K562 (cell line): ENCODE results near the gene ATXN1. TPM values are rescaled to one million over a fixed set of nuclear protein-coding genes. Genes with fewer than 3 reads are reported as not detected.

Experiments
- ATAC-seq: fragments of 200-7000 bp; cut with Tn5 transposase; 3 replicates; pipeline ENCODE4 v1.9.1; 2020; ENCODE audit warnings: moderate library complexity
- BruUV-seq: library from RNA; stranded (reverse); fragments of 400-500 nt; replicated peaks from 2 replicates; lab custom pipeline; 2021; lab: Mats Ljungman, UMichigan
- CTCF ChIA-PET: fragments of 300-600 bp; formaldehyde crosslinking; extraction: SDS; loops from one replicate; lab custom pipeline; 2021; ENCODE audit warnings: low intra/inter-chr PET ratio; lab: Yijun Ruan, JAX
- POLR2A ChIA-PET: fragments of 300-600, 350-650 bp; sonication (Branson Sonifier 250); formaldehyde crosslinking; extraction: SDS; loops from one replicate; lab custom pipeline; 2021; ENCODE audit warnings: antibody characterized with exemption, inconsistent platforms; lab: Yijun Ruan, JAX
- DNase-seq, 4 experiments: peaks; one replicate each; pipeline versions ENCODE4 v3.0.0 to v3.0.0-alpha.2; 2011 to 2018; ENCODE audit warnings: low spot score in 3 of 4, mixed read lengths in 3 of 4; ENCODE audit errors: extremely low read depth in 1 of 4
- FAIRE-seq: peaks from 2 replicates; lab custom pipeline; 2011; peaks lifted over from hg19 to GRCh38; lab: Jason Lieb, UNC
- H2AFZ ChIP-seq: 2 replicates; pipeline ENCODE4 v1.6.0; 2011; ENCODE audit warnings: low read depth, low read length, control low read depth, inconsistent platforms
- H3K27ac ChIP-seq: fragments of 200-600 bp; 3 replicates; pipeline ENCODE4 v1.8.0; 2011; ENCODE audit warnings: low read depth, mild to moderate bottlenecking, control low read depth, inconsistent platforms, low read length, moderate library complexity, mixed read lengths; ENCODE audit errors: extremely low read depth
- H3K27me3 ChIP-seq, 2 experiments: fragments of 300-600 bp in 1 of 2; 2 replicates in 1 of 2; 3 replicates in 1 of 2; pipeline versions ENCODE4 v1.6.0 to v1.8.0; 2011; ENCODE audit warnings: inconsistent platforms in 2 of 2, low read length in 2 of 2, mild to moderate bottlenecking in 1 of 2, mixed read lengths in 1 of 2, moderate library complexity in 1 of 2; ENCODE audit not compliant: control insufficient read depth in 2 of 2, insufficient read depth in 2 of 2
- H3K36me3 ChIP-seq: fragments of 300-600 bp; 3 replicates; pipeline ENCODE4 v1.8.0; 2011; ENCODE audit warnings: mild to moderate bottlenecking, low read length, inconsistent platforms; ENCODE audit not compliant: control insufficient read depth, insufficient read depth
- H3K4me1 ChIP-seq, 2 experiments: fragments of 200-600 bp in 1 of 2; replicated peaks in 1 of 2; 2 replicates in 1 of 2; 3 replicates in 1 of 2; pipeline versions ENCODE4 v1.5.1 to v1.8.0; 2011; ENCODE audit warnings: inconsistent platforms in 2 of 2, low read length in 2 of 2, mild to moderate bottlenecking in 1 of 2, mixed read lengths in 1 of 2, moderate library complexity in 1 of 2; ENCODE audit not compliant: control insufficient read depth in 2 of 2, insufficient read depth in 2 of 2
- H3K4me2 ChIP-seq: 2 replicates; pipeline ENCODE4 v1.6.1; 2011; ENCODE audit warnings: low read length, control low read depth, inconsistent platforms, mixed read lengths; ENCODE audit not compliant: insufficient read depth
- H3K4me3 ChIP-seq: fragments of 200-600 bp; sonication (generic), shearing (Covaris generic); 2 replicates; pipeline ENCODE4 v1.5.1; 2016; ENCODE audit warnings: control low read depth, inconsistent platforms
- H3K79me2 ChIP-seq: fragments of 200-600 bp; 3 replicates; pipeline ENCODE4 v1.8.0; 2011; ENCODE audit warnings: low read length, inconsistent platforms; ENCODE audit not compliant: control insufficient read depth, insufficient read depth
- H3K9ac ChIP-seq, 2 experiments: 2 replicates each; pipeline versions ENCODE4 v1.6.0 to v1.6.1; 2011; ENCODE audit warnings: low read depth in 2 of 2, low read length in 2 of 2, control low read depth in 1 of 2, inconsistent platforms in 1 of 2, mild to moderate bottlenecking in 1 of 2, mixed read lengths in 1 of 2; ENCODE audit not compliant: insufficient read depth in 1 of 2
- H3K9me1 ChIP-seq: one replicate; pipeline ENCODE4 v1.6.0; 2011; ENCODE audit warnings: inconsistent platforms, mild to moderate bottlenecking, low read length, moderate library complexity; ENCODE audit not compliant: control insufficient read depth, insufficient read depth
- H3K9me3 ChIP-seq: replicated peaks from 2 replicates; pipeline ENCODE4 v1.5.1; 2011; ENCODE audit warnings: low read depth, low read length, inconsistent platforms; ENCODE audit not compliant: control insufficient read depth, insufficient read depth
- H4K20me1 ChIP-seq: replicated peaks from 2 replicates; pipeline ENCODE4 v1.6.1; 2011; ENCODE audit warnings: low read length, inconsistent platforms, mixed read lengths; ENCODE audit not compliant: control insufficient read depth, insufficient read depth
- E2F3 ChIP-seq: fragments of 250-450 bp; sonication (Bioruptor Pico); IDR thresholded peaks from 2 replicates; pipeline ENCODE4 v1.4.0; 2020; ENCODE audit warnings: mild to moderate bottlenecking
- ZBTB1 ChIP-seq: sonication (generic); formaldehyde crosslinking; IDR thresholded peaks from 2 replicates; pipeline ENCODE4 v1.8.1; 2023; ENCODE audit warnings: missing genetic modification reagents, low read depth, mild to moderate bottlenecking, borderline replicate concordance
- ZFP91 ChIP-seq: sonication (generic); formaldehyde crosslinking; IDR thresholded peaks from 2 replicates; pipeline ENCODE4 v1.8.0; 2022; ENCODE audit warnings: mild to moderate bottlenecking, missing genetic modification reagents
- ZNF75A ChIP-seq: fragments of 450-650 bp; formaldehyde crosslinking; IDR thresholded peaks from 2 replicates; pipeline ENCODE4 v1.4.0; 2020; ENCODE audit warnings: mild to moderate bottlenecking
- WGBS: fragments of 100-300 bp; shearing (Covaris generic); methylation state at CpG from one replicate; pipeline ENCODE4 v1.1.6; 2016; ENCODE audit warnings: low coverage, mixed read lengths; ENCODE audit not compliant: insufficient coverage; ENCODE audit errors: missing lambda C conversion rate; 5-methylcytosine and 5-hydroxymethylcytosine counted together
- in situ Hi-C: fragments of 300-500 bp; cut with MboI; formaldehyde crosslinking; loops from 4 replicates; pipeline ENCODE4 v1.15.0; 2018; ENCODE audit warnings: inconsistent platforms, mixed read lengths
- intact Hi-C: fragments of 100-400 bp; cut with micrococcal nuclease; formaldehyde crosslinking; loops from 2 replicates; pipeline ENCODE4 v1.14.2; 2022
- polyA plus RNA-seq, 8 experiments: library from polyadenylated mRNA; depleted of rRNA in 4 of 8; stranded (reverse) in 5 of 8; unstranded in 3 of 8; fragments of >200 nt; fragmentation: Nextera tagmentation in 2 of 8; fragmentation: Illumina TruSeq in 1 of 8; extraction: Ambion mirVana in 2 of 8; extraction: Trizol in 1 of 8; gene quantifications; 2 replicates each; pipeline versions ENCODE4 v1.2.1 to v1.2.3, GENCODE V29; 2011 to 2014; ENCODE audit warnings: inconsistent platforms in 1 of 8, missing spikeins in 1 of 8
- total RNA-seq, 7 experiments: library from RNA; depleted of rRNA in 6 of 7; stranded (reverse); fragments of >200 nt in 6 of 7; fragmentation: Illumina TruSeq in 2 of 7; extraction: Trizol in 2 of 7; gene quantifications; 2 replicates each; pipeline versions ENCODE4 v1.2.1 to v1.2.3, GENCODE V29; 2011 to 2021; ENCODE audit warnings: low replicate concordance in 1 of 7
- TF ChIP-seq, protein P1 (sequence below): fragments of 450-650 bp; IDR thresholded peaks from 2 replicates; pipeline ENCODE4 v1.6.1; 2017; ENCODE audit warnings: mild to moderate bottlenecking, moderate library complexity

The ATXN1 gene
- total and polyA plus RNA-seq, 9 of the 15 experiments (the other 6 are each of a cell fraction or from before 2014, with no cell fraction given) = under 0.01 to 1.2 (median 0.58) TPM

DNA sequence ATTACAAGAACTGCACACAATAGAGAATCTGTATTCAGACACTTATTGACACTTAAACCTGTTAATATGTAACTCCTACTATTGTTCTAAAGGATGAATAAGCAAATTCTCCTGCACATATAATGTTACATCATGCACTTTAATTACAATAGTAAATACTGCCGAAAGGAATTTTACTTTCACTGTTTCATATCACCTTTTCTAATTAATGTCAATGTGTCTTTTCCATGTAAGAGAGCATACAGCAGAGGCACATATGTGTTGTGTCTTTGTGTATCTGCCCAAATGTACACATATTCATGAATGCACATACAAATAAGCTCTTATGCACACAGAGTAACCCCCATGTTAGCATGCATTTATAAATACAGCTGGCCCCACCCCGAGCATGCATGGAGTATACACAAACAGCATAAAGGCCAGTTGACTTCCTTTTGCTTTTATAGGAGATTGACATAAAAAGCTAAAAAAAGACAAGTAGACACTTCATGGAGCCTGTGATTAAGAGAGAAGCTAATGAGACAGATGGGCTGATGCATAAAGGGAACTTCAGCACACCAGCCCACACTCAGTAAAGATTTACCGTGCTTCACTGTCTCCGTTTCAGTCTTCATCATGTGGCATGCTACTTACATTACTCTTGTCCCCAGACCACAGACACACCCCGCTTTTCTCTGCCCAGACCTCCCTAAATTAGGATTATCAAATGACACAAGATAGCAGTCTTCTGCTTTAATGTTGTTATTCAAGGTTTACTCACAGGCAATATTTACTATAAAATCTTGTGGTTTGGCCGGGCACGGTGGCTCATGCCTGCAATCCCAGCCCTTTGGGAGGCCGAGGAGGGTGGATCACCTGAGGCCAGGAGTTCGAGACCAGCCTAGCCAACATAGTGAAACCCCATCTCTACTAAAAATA, 184.6 kb downstream of the ATXN1 start:
- WGBS = under 1% methylated on average over 9 of the region's 9 CpGs
- ChIA-PET POLR2A (interaction anchor here (0.6 to 1.0 kb wide), 3 partner anchors 11 to 21 kb away, joined by 3 to 4 read pairs (median 3); no protein-coding TSS in a partner anchor), CTCF (no interaction called here)
- no peak overlapping the region for H3K4me2 ChIP-seq
- in situ Hi-C loops (no loop called here), intact Hi-C loops (no loop called here)
- no peaks in the 10 kb centered on the region for H4K20me1 ChIP-seq
- no peak for DNase-seq
- H3K9me3 ChIP-seq = no peaks in the 10 kb centered on the region
- H3K9me1 ChIP-seq = no peaks in the 10 kb centered on the region
- no peak overlapping the region for H3K9ac ChIP-seq
- no peak for ATAC-seq
- peaks cover 2 to 4% of the 10 kb centered on the region in 2 experiments; a peak in 2 of 5 replicates for H3K27me3 ChIP-seq
- no peak overlapping the region for H3K27ac ChIP-seq
- H3K79me2 ChIP-seq = no peaks in the 10 kb centered on the region
- no peaks in the 10 kb centered on the region for H3K36me3 ChIP-seq
- no peak for FAIRE-seq
- no peak overlapping the region for H3K4me3 ChIP-seq
- no peak overlapping the region for H2AFZ ChIP-seq
- BruUV-seq = no TSS peak
- H3K4me1 ChIP-seq = no peaks in the 10 kb centered on the region
- no peak for TF ChIP-seq ZFP91 (CRISPR knock-in tag)
- no peak for TF ChIP-seq E2F3 (CRISPR knock-in tag)
- no peak for TF ChIP-seq ZBTB1 (CRISPR knock-in tag)
- TF ChIP-seq ZNF75A = no peak
- TF ChIP-seq, protein P1, sequence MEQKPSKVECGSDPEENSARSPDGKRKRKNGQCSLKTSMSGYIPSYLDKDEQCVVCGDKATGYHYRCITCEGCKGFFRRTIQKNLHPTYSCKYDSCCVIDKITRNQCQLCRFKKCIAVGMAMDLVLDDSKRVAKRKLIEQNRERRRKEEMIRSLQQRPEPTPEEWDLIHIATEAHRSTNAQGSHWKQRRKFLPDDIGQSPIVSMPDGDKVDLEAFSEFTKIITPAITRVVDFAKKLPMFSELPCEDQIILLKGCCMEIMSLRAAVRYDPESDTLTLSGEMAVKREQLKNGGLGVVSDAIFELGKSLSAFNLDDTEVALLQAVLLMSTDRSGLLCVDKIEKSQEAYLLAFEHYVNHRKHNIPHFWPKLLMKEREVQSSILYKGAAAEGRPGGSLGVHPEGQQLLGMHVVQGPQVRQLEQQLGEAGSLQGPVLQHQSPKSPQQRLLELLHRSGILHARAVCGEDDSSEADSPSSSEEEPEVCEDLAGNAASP = no peak
- TF ChIP-seq, all 486 proteins: peak for 0
